Caki2 (cell line): ENCODE results near the gene CLBA1. TPM values are rescaled to one million over a fixed set of nuclear protein-coding genes. Genes with fewer than 3 reads are reported as not detected.
"Not testable (repeated sequence)": the region's sequence is repeated elsewhere in the genome, so short reads cannot be mapped to it uniquely, and the experiment has no call there.

Source experiments
- DNase-seq: peaks from one replicate; pipeline ENCODE4 v3.0.0-alpha.2; 2015; ENCODE audit warnings: low read depth
- in situ Hi-C: cut with HindIII; loops from 2 replicates; pipeline ENCODE4 v1.10.0; 2016; ENCODE audit warnings: low sequenced_read_pairs, low pct_unique_long_range_greater_than_20kb, mixed read lengths
- total RNA-seq: library from RNA; depleted of rRNA; stranded (reverse); fragments of >200 nt; shearing (Covaris generic); gene quantifications from 2 replicates; pipeline ENCODE4 v1.2.3, GENCODE V29; 2014; ENCODE audit warnings: low replicate concordance

The CLBA1 gene
- total RNA-seq, 1 experiment from 2014 or later = 9.7 TPM

DNA sequence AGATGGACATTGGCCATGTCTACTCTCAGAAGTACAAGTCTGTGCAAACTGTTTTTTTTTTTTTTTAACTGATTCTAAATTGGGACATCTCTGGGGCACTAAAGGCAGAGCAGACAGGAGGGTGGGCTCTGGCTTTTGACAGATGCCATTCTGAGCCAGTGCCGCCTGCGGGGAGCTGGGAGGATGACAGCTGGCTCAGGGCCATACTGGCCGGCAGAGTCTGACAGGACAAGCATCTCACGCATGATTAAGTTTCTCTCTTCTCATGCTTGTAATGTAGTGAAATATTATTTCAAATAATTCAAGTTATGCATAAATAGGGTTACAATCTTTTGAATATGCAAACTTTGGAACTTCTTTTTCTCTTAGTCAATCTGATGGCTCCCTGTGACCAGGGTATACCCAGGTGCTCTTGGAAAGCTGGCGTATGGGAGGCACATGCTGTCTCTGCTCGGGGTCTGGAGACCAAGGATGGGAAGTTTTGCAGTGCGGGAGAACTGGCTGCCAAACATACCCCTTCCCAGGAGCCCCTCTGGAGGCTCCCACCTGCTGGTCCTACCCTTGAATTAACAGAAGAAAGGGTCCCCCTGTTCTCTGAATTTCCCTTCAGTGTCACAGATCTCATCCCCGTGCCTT is 27.7 kb downstream of the CLBA1 start:
- in situ Hi-C loops = no loop called here
- DNase-seq = no peak

DNA sequence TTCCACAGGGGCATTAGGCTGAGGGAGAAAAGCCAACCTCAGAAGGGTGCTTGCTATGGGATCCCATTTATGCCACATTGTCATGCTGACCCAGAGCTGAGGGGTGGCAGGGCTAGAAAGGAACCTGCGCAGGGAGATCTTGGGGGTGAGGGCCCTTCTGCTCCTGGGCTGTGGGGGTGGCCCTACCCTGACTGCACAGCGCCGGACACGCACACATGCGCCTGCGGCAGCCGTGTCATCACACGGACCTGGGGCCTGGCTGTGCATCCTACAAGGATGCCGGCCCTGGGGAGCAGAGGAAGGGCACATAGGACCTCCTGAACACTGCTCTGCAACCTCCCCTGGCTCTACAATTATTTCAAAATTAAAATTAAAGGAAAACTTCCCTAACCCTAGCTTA is 28.4 kb downstream of the CLBA1 start:
- in situ Hi-C loops = no loop called here

DNA sequence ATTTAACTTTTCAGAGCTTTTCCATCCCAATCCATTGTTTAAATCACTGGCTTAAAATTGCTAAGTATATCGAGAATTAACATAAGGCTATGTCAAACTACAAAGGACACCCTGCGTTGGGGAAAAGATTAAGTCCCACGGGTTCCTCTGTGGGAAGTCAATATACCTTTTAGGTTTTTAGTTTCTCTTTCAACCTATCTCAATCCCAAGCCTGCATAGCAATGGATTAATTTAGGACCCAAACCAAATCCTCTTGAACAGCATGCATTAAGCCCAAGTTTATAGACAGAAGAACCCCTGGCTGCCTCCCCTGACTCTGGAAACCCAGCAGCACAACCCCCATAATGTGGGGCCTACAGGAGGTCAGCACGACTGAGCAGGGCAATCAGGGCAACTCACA is 29.0 kb downstream of the CLBA1 start:
- in situ Hi-C loops = no loop called here
- DNase-seq = no peak

More for the DNA sequence above, 28.4 kb downstream of the CLBA1 start:
- DNase-seq = no peak

DNA sequence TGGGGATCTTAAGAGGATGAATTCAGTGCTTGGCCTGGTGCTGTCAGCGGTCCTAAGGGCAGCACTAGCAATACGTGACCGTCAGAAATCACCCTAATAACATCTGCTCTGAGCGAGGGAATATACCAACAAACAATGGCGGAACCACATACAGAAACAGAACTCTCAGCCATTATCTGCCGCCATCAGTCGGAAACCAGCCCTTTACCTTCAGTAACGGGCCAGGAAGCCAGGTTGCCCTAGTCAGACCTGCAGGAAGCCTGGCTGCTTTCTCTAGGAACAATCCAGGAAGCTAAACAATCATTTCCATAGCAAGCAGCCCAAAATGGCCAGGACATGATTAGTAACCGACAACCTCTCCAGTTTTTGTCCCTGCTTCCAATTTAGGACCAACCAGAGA is 29.7 kb downstream of the CLBA1 start:
- in situ Hi-C loops = no loop called here
- no peak for DNase-seq

DNA sequence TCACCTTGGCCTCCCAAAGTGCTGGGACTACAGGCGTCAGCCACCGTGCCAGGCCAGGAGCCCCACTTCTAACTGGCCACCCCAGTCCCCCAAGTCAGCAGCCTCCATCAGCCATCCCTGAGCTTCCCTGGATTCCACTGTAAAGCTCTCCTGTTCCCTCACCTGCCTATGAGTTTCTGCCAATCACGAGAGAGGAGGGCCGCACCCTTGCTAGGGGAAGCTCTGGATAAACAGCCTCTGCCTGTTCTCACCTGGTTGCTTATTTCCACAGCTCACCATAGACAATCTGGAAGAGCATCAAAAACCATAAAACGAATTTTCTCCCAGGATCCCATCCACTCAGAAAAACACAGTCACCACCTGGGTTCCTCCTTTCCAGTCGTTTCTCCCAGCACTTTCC is 30.3 kb downstream of the CLBA1 start:
- in situ Hi-C loops = no loop called here
- DNase-seq = no peak

DNA sequence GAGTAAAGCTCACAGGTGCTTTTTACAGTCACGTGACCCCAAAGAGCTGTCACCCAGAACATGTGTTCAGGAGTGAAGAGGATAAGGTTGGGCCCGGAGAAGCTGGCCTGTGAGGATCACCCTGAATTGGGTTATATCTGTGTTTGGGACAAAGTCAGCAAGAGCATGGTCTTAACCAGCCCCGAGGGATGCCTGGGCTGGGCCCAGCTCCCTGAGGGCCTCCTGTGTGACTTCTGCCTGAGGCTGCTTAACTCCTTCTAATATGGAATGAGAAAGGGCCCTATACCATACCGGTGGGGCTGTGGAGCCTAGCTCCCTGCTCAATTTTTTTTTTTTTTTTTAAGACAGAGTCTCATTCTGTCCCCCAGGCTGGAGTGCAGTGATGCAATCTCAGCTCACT is 32.8 kb downstream of the CLBA1 start:
- no peak for DNase-seq
- in situ Hi-C loops = no loop called here

DNA sequence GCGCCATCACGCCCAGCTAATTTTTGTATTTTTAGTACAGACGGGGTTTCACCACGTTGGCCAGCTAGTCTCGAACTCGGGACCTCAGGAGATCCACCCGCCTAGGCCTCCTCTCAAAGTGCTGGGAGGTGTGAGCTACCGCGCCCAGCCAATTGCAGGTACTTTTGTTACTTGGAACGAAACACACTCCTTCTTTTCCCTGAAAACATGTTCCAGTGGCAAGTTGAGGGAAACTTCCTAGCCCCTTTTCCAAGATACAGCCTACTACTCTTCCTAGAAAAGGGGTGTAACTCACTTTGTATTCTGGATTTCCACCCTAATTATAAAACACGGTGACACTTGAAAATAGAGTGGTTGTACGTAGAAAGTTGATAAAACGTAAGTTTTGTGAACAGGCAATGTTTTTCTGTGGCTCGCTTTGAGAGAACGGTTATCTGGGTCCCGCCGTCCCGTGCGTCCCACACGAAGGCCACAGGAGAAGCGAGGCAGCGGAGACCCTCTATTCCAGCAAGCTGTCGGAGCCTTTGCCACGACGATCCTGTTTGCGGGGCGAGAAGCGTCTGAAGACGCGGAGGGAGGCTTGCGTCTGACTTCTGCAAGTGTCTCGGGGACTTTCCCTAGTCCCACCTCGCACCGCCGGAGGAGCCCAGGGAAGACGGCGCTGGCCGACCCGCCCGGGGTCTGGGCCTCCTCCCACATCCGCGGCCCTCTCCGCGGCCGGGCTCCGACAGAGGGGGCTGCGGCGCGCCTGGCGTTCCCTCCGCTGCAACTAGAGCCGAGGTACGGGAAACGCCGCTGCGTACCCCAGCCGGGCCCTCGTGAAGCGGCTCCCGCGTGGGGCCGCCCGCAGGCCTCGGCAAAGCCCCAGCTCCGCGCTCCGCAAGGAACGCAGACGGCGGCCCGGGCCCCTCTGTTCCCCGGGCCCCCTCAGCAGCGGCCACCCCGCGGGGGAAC is 34.5 kb downstream of the CLBA1 start:
- DNase-seq = no peak
- in situ Hi-C loops = no loop called here

DNA sequence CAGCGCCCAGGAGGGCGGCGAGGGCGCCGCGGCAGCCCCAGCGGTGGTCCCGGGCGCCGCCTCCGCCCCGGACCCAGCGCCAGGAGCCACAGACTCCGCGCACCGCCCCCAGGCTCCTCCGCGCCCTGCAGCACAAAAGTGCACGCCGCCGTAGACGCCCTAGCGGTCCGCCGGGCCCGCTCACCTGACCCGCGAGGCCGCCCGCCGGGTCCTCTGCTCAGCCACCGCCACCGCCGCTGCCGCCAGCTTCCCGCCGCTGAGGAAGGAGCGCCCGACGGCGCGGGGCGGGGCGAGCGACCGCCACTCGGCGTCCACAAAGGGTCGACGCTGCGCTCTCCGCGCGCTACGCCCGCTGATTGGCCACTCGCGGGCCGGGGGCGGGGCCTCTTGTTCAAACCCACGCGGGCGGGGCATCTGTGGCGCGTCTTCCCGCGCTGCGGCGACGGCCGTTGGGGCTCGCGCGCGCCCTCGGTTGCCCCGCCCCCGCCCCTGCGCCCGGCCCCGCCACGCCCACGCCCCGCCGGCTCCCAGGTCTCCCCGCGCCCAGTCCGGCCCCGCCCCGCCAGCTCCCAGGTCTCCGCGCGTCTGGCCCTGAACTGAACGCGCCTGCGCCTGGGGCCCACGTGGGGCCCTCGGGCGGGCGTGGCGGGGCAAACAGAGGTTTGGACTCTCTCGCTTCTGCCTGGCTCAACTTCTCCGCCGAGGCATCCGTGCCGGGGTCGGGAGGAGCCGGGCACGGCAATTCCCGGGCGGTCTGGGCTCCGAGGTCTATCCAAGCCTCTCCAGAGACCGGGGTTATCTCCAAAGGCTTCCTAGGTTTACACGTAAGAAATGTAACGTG is 35.4 kb downstream of the CLBA1 start, which contains the start of gene CDCA4:
TSS of gene CDCA4 (minus strand) at position 269 of the 841 bp plus-strand sequence. CDS start 9,154 bp downstream, outside the sequence.
- in situ Hi-C loops = no loop called here
- DNase-seq = peak; percentile 88

DNA sequence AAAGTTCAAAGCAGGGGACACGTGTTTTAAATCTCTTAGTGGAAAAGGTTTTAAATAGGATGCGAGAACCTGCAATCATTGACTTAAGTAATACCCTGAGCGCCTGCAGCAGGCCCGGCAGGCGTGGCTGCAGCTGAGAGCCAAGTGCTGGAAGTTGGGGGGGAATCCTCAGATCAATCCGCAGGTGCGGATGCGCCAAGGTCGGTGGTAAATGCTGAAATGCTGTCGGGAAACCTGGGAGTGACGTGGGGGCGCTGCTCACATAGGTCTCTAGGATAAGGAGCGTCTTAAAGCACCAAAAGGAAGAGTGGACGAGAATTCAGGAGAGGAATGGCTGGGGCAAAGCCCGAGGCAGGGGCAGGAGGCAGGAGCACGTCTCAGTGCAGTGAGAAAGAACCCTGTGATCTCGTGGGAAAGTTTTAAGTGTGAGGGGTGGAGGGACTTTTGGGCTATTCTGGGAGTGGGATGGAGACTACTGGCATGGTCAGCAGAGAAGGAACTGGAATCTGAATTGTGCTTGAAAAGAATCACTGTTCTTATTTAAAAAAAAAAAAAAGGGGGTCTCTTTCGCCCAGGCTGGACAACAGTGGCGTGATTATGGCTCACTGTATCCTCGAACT is 36.2 kb downstream of the CLBA1 start:
- in situ Hi-C loops = no loop called here
- no peak for DNase-seq

DNA sequence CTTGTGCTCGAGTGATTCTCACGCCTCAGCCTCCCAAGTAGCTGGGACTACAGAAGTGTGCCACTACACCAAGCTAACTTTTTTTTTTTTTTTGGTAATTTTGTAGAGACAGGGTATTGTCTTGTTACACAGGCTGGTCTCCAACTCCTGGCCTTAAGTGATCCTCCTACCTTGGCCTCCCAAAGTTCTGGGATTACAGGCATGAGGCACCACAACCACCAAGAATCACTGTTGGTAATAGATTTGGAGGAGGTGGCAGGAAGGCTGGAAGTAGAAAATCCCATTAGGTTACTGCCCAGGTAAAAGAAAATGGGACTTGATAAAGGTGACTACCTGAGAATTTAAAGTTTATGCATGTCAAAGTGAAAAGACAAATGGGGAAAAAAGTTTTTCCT is 36.7 kb downstream of the CLBA1 start:
- in situ Hi-C loops = no loop called here
- no peak for DNase-seq

DNA sequence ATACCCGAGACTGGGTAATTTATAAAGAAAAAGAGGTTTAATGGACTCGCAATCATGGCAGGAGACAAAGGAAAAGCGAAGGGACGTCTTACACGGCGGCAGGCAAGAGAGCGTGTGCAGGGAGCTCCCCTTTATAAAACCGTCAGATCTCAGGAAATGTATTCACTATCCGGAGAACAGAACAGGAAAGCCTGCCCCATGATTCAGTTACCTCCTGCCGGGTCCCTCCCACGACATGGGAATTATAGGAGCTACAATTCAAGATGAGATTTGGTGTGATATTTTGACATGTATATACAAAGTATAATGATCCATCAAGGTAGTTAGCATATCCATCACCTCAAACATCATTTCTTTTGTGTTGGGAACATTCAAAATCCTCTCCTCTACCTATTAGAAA is 37.6 kb downstream of the CLBA1 start:
- in situ Hi-C loops = no loop called here
- DNase-seq = no peak

DNA sequence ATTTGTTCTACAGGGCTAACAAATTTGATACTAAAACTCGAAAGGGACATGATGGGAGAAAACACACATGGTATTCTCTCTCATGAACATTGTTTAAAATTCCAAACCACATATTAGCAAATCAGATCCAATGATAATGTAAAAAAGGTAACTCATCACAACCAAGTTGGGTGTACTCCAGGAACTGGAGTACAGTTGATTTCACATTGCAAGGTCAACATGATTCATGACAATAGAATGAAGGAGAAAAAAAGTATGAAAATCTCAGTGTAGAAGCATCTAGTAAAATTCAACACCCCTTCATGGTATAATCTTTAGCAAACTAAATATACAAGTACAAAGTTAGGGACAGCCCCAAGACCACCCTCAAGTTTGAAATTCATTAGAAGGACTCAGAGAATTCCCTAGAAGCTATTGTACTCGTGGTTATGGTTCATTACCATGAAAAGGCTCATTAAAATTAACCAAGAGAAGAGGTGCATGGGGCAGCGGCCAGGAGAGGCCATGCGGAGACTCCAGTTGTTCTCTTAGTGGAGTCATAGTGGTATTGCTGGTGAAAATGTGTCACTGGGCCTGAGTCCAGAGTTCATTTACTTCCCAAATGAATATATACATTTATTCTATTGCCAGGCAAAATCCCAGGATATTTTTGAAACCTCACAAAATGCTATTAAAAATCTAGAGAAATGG is 38.3 kb downstream of the CLBA1 start:
- in situ Hi-C loops = no loop called here

DNA sequence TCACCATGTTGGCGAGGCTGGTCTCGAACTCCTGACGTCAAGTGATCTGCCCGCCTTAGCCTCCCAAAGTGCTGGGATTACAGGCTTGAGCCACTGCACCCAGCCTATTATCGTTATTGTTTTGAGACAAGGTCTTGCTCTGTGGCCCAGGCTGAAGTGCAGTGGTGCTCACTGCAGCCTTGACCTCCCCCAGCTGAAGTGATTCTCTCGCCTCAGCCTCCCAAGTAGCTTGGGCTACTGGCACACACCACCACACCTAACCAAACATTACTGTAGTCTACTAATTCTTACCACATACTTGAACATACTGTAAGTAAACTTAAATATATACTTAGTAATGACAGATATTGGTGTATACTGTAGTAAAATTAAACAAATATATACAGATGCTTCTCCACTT is 39.8 kb downstream of the CLBA1 start:
- in situ Hi-C loops = no loop called here
- no peak for DNase-seq

More for the DNA sequence above, 38.3 kb downstream of the CLBA1 start:
- peak; percentile 86 for DNase-seq

DNA sequence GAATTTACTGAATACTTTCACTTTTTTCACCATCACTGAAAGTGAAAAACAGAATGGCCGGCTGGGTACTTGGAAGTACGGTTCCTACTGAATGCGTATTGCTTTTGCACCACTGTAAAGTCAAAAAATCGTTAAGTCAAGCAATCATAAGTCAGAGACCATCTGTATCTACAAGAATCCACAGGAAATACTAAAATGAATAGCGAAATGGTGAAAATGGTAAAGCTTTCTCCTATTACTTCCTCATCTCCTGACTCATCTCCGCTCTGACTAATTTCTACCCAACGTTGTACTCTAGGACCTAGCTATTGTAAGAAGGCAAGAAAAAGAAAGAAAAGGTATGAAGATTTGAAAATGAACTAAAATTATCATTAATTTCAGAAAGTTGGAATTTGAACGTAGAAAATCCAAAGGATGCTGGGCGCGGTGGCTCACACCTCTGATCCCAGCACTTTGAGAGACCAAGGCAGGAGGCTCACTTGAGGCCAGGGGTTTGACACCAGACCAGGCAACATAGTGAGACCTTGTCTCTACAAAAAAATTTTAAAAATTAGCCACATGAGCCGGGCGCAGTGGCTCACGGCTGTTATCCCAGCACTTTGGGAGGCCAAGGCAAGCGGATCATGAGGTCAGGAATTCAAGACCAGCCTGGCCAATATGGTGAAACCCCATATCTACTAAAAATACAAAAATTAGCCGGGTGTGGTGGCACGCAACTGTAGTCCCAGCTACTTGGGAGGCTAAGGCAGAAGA is 40.6 kb downstream of the CLBA1 start:
- DNase-seq = no peak
- in situ Hi-C loops = no loop called here

DNA sequence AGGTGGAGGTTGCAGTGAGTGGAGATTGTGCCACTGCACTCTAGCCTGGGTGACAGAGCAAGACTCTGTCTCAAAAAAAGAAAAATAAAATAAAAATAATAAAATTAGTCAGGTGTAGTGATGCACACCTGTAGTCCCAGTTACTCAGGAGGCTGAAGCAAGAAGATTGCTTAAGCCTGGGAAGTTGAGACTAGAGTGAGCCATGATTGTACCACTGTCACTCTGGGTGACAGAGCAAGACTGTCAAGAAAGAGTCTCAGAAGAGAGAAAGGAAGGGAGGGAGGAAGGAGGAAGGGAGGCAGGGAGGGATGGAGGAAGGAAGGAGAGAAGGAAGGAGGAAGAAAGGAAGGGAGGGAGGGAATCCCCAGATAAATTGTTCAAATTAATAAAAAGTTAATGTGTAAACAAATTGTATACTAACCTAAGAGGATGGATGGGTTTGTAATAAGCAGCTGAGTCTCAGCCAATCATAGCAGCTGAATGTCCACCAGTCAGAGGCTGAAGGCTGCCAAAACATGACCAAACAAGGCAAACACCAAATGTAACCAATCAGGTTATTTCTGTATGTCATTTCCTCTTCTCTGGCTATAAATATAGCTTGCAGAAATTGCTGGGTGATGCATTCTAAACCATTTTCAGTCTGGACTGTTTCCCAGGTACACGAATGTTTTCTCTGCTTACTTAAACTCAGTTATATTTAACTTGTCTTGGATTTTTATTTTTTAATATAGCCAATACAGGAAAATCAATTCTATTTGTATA is 41.4 kb downstream of the CLBA1 start:
- in situ Hi-C loops = no loop called here
- peak; percentile 57 for DNase-seq

DNA sequence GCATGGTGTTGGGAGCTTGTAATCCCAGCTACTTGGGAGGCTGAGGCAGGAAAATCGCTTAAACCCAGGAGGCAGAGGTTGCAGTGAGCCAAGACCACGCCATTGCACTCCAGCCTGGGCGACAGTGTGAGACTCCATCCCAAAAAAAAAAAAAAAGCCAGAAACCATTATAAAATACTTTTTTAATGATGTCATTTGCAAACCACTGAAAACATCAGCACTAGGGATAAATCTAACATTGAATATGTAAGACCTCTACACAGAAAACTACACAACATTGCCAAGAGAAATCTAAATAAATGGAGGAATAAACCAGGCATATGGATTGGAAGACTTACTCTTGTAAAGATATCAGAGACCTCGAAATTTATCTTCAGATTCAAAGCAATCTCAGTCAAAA is 42.1 kb downstream of the CLBA1 start:
- DNase-seq, in situ Hi-C loops: not testable (repeated sequence)
